ENCODE measurements around the gene PBRM1.

DNA sequence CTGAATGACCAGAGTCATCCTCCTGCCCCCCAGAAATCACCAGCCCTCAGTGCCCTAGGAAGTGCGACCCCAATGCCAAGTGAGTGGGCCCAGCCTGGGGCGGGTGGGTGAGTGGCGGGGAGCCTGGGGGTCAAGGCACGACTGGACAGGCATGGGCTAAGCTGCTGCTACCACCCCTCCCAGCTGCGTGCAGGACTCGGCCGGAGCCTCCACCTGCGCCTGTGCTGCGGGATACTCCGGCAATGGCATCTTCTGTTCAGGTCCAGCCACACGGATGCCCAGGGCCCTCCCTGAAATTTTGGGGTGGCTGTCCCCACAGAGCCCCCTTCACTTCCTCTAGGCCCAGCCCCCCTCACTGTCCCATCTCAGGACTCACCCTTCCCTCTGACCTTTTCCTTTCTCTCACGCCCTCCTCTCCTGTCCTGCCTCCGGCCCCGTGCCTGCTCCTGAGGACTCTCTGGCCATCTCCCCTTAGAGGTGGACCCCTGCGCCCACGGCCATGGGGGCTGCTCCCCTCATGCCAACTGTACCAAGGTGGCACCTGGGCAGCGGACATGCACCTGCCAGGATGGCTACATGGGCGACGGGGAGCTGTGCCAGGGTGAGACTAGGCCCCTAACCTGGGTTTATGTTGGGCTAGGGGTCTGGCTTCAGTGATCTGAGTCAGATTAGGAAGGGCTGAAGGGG is 169.1 kb downstream of the PBRM1 start:
- TF ChIP-seq, protein P1, sequence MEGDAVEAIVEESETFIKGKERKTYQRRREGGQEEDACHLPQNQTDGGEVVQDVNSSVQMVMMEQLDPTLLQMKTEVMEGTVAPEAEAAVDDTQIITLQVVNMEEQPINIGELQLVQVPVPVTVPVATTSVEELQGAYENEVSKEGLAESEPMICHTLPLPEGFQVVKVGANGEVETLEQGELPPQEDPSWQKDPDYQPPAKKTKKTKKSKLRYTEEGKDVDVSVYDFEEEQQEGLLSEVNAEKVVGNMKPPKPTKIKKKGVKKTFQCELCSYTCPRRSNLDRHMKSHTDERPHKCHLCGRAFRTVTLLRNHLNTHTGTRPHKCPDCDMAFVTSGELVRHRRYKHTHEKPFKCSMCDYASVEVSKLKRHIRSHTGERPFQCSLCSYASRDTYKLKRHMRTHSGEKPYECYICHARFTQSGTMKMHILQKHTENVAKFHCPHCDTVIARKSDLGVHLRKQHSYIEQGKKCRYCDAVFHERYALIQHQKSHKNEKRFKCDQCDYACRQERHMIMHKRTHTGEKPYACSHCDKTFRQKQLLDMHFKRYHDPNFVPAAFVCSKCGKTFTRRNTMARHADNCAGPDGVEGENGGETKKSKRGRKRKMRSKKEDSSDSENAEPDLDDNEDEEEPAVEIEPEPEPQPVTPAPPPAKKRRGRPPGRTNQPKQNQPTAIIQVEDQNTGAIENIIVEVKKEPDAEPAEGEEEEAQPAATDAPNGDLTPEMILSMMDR (conservative IDR thresholded peaks at IDR 0.05; ENCODE audit: low read length), result no peak
- TF ChIP-seq EZH2phosphoT487 (IDR thresholded peaks at IDR 0.05; ENCODE audit: borderline replicate concordance, low read depth, low read length), result no peak
